Body of pancreas (tissue), 4 donors: ENCODE results near the gene SLC38A10.

Experiments
- POLR2A ChIP-seq, 3 donors: fragments of 450-650 bp; IDR thresholded peaks; one replicate each; pipeline ENCODE4 v1.6.1; 2016; ENCODE audit warnings: antibody characterized with exemption in 3 of 3, mild to moderate bottlenecking in 2 of 3
- TF ChIP-seq, protein P1 (sequence below), 7 experiments: fragments of 450-650 bp in 4 of 7; fragments of 200-600 bp in 3 of 7; sonication (generic) in 3 of 7; IDR thresholded peaks; one replicate each; pipeline ENCODE4 v1.5.1; 2016 to 2019; ENCODE audit warnings: antibody characterized with exemption in 7 of 7

DNA sequence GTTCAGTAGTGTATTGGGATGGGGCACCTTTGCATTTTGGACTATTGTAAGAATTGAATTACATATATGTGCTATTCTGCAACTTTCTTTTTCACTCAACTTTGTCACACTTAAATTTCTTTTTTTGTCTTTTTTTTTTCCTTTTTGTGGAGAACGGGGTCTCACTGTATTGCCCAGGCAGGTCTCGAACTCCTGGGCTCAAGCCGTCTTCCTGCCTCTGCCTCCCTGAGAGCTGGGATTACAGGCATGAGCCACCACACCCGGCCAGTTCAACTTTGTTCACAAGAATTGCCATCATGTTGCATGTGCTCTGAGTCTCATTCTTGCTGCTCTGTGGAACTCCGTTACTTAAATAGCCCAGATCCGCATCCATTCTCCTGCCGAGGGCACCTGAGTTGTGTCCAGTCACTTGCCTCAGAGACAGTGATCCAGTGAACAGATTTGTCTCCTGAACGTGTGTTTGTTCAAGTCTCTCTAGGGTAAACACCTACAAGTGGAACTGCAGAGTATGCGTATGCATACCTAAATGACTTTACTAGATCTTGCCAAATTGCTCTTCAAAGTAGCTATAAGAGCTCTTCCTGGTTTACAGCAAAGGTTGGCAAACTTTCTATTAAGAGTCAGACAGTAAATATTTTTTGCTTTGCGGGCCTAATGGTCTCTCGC is 3.4 kb upstream of the SLC38A10 start:
- TF ChIP-seq POLR2A (IDR thresholded peaks at IDR 0.05), result no peak
- TF ChIP-seq, protein P1, sequence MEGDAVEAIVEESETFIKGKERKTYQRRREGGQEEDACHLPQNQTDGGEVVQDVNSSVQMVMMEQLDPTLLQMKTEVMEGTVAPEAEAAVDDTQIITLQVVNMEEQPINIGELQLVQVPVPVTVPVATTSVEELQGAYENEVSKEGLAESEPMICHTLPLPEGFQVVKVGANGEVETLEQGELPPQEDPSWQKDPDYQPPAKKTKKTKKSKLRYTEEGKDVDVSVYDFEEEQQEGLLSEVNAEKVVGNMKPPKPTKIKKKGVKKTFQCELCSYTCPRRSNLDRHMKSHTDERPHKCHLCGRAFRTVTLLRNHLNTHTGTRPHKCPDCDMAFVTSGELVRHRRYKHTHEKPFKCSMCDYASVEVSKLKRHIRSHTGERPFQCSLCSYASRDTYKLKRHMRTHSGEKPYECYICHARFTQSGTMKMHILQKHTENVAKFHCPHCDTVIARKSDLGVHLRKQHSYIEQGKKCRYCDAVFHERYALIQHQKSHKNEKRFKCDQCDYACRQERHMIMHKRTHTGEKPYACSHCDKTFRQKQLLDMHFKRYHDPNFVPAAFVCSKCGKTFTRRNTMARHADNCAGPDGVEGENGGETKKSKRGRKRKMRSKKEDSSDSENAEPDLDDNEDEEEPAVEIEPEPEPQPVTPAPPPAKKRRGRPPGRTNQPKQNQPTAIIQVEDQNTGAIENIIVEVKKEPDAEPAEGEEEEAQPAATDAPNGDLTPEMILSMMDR (IDR thresholded peaks at IDR 0.05), result no peak
